ENCODE results near the gene BCAS1. TPM values are rescaled to one million over a fixed set of nuclear protein-coding genes. Genes with fewer than 3 reads are reported as not detected.

BCAS1 gene
- total RNA-seq, 4 donors from 2014 or later = 0.32 TPM; not detected in 3

GRCh38 chr20:53939572-53940359 lies 130.6 kb downstream of the BCAS1 start:
- peak overlapping the region; percentile 35 to 73 (median 66) for H3K27ac ChIP-seq
- H3K4me1 ChIP-seq = peaks cover 23 to 24% of the 10 kb centered on the region in 2 donors
- no peaks in the 10 kb centered on the region for H3K36me3 ChIP-seq
- ATAC-seq = peak; percentile 93
- no peaks in the 10 kb centered on the region for H3K27me3 ChIP-seq
- intact Hi-C loops (cut with DNase I; ENCODE audit: low total_unique reads) = loop anchor here (2.0 kb wide), 1 partner anchor 25 kb away; no protein-coding TSS in a partner anchor
- peak; percentile 73 to 89 for DNase-seq
- peak overlapping the region in 3 of 4 donors; percentile 8 to 20 (median 11) for H3K4me3 ChIP-seq
- in situ Hi-C loops (cut with MboI; ENCODE audit: low sequenced_read_pairs in 4 of 4) = loop anchor here in 3 of 4 donors (5.0 to 10.0 kb wide), 3 partner anchors 125 to 365 kb away; no protein-coding TSS in a partner anchor
- peak; percentile 48 to 72 (median 70) for TF ChIP-seq CTCF (IDR thresholded peaks at IDR 0.05 in 4 of 5, conservative IDR thresholded peaks at IDR 0.05 in 1 of 5)
- no peak for TF ChIP-seq POLR2A (IDR thresholded peaks at IDR 0.05)
- no peaks in the 10 kb centered on the region for H3K9me3 ChIP-seq

GRCh38 chr20:53939190-53939571 lies 131.2 kb downstream of the BCAS1 start:
- TF ChIP-seq POLR2A (IDR thresholded peaks at IDR 0.05) (no peak), CTCF (IDR thresholded peaks at IDR 0.05 in 4 of 5, conservative IDR thresholded peaks at IDR 0.05 in 1 of 5) (no peak)
- peak overlapping the region in 1 of 4 donors; percentile 11 for H3K4me3 ChIP-seq
- H3K27me3 ChIP-seq = no peaks in the 10 kb centered on the region
- DNase-seq (no peak), ATAC-seq (peak in 1 of 2 donors; percentile 58)
- peak overlapping the region; percentile 35 to 73 (median 66) for H3K27ac ChIP-seq
- peaks cover 26 to 30% of the 10 kb centered on the region in 2 donors for H3K4me1 ChIP-seq
- intact Hi-C loops (cut with DNase I; ENCODE audit: low total_unique reads) = loop anchor here (2.0 kb wide), 1 partner anchor 24 kb away; no protein-coding TSS in a partner anchor
- in situ Hi-C loops (cut with MboI; ENCODE audit: low sequenced_read_pairs in 4 of 4) = loop anchor here in 1 of 4 donors (5.0 kb wide), 1 partner anchor 362 kb away; no protein-coding TSS in a partner anchor
- no peaks in the 10 kb centered on the region for H3K36me3 ChIP-seq
- no peaks in the 10 kb centered on the region for H3K9me3 ChIP-seq

- Histone ChIP-seq H3K4me1 (peaks cover 26 to 33% of the 10 kb centered on the region in 2 donors), H3K27ac (peak overlapping the region in 2 of 4 donors; percentile 60 to 71), H3K9me3 (no peaks in the 10 kb centered on the region), H3K27me3 (no peaks in the 10 kb centered on the region), H3K4me3 (no peak overlapping the region), H3K36me3 (no peaks in the 10 kb centered on the region)
- DNase-seq (no peak), ATAC-seq (no peak)
- TF ChIP-seq CTCF (IDR thresholded peaks at IDR 0.05 in 4 of 5, conservative IDR thresholded peaks at IDR 0.05 in 1 of 5) = no peak
- TF ChIP-seq POLR2A (IDR thresholded peaks at IDR 0.05) = no peak
- intact Hi-C loops (cut with DNase I; ENCODE audit: low total_unique reads) = loop anchor here (2.0 kb wide), 1 partner anchor 24 kb away; no protein-coding TSS in a partner anchor
- in situ Hi-C loops (cut with MboI; ENCODE audit: low sequenced_read_pairs in 4 of 4) = loop anchor here in 1 of 4 donors (5.0 kb wide), 1 partner anchor 361 kb away; no protein-coding TSS in a partner anchor
Observed at GRCh38 chr20:53938739-53939138, 131.7 kb downstream of the BCAS1 start.

GRCh38 chr20:53937929-53938367 lies 132.4 kb downstream of the BCAS1 start:
- in situ Hi-C loops (cut with MboI; ENCODE audit: low sequenced_read_pairs in 4 of 4) = loop anchor here in 1 of 4 donors (5.0 kb wide), 1 partner anchor 361 kb away; no protein-coding TSS in a partner anchor
- H3K4me1 ChIP-seq = peaks cover 26 to 38% of the 10 kb centered on the region in 2 donors
- DNase-seq (no peak), ATAC-seq (no peak)
- no peaks in the 10 kb centered on the region for H3K9me3 ChIP-seq
- no peaks in the 10 kb centered on the region for H3K36me3 ChIP-seq
- H3K27ac ChIP-seq = no peak overlapping the region
- no peak overlapping the region for H3K4me3 ChIP-seq
- intact Hi-C loops (cut with DNase I; ENCODE audit: low total_unique reads) = loop anchor here (2.0 kb wide), 1 partner anchor 23 kb away; no protein-coding TSS in a partner anchor
- no peaks in the 10 kb centered on the region for H3K27me3 ChIP-seq
- TF ChIP-seq CTCF (IDR thresholded peaks at IDR 0.05 in 4 of 5, conservative IDR thresholded peaks at IDR 0.05 in 1 of 5) (no peak), POLR2A (IDR thresholded peaks at IDR 0.05) (no peak)
